Fibroblast of villous mesenchyme (primary cell): Measurements from ENCODE around the gene TRAPPC4. TPM values are rescaled to one million over a fixed set of nuclear protein-coding genes. Genes with fewer than 3 reads are reported as not detected.
"Not testable (repeated sequence)": the region's sequence is repeated elsewhere in the genome, so short reads cannot be mapped to it uniquely, and the experiment has no call there.

ENCODE experiments used
- DNase-seq: peaks from one replicate; pipeline ENCODE4 v3.0.0-alpha.2; 2010; ENCODE audit warnings: low read depth
- H3K4me3 ChIP-seq: 2 replicates; pipeline ENCODE4 v1.5.1; 2011; ENCODE audit warnings: low read depth, mild to moderate bottlenecking, low read length
- total RNA-seq: library from RNA; depleted of rRNA; stranded (reverse); fragments of >200 nt; gene quantifications from 2 replicates; pipeline ENCODE4 v1.2.3, GENCODE V29; 2012
- TF ChIP-seq, protein P1 (sequence below): IDR thresholded peaks from 2 replicates; pipeline ENCODE4 v1.5.1; 2012; ENCODE audit warnings: low read depth, mild to moderate bottlenecking, low read length; ENCODE audit not compliant: insufficient read depth

TRAPPC4 gene
- total RNA-seq, 1 donor: 94.6 TPM

DNA sequence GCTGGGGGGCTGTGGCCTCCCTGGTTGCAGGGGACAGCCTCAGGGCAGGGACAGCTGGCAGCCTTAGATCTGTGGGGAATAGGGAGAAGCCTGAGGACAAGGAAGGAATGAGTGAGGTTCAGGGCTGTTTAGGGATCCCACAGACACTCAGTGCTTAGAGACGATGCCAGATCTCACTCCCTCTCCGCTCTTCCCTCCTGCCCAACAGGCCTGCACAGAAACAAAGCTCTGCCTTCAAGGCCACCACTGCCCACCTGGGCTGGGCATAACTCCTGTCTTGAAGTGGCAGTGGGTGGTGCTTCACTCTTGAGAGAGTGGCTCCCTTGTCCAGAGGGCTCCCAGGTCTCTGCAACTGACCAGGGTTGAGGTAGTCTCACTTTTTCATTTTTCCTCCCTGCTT is 33.7 kb upstream of the TRAPPC4 start:
- TF ChIP-seq, protein P1, sequence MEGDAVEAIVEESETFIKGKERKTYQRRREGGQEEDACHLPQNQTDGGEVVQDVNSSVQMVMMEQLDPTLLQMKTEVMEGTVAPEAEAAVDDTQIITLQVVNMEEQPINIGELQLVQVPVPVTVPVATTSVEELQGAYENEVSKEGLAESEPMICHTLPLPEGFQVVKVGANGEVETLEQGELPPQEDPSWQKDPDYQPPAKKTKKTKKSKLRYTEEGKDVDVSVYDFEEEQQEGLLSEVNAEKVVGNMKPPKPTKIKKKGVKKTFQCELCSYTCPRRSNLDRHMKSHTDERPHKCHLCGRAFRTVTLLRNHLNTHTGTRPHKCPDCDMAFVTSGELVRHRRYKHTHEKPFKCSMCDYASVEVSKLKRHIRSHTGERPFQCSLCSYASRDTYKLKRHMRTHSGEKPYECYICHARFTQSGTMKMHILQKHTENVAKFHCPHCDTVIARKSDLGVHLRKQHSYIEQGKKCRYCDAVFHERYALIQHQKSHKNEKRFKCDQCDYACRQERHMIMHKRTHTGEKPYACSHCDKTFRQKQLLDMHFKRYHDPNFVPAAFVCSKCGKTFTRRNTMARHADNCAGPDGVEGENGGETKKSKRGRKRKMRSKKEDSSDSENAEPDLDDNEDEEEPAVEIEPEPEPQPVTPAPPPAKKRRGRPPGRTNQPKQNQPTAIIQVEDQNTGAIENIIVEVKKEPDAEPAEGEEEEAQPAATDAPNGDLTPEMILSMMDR: no peak
- H3K4me3 ChIP-seq: no peak overlapping the region
- DNase-seq: no peak

DNA sequence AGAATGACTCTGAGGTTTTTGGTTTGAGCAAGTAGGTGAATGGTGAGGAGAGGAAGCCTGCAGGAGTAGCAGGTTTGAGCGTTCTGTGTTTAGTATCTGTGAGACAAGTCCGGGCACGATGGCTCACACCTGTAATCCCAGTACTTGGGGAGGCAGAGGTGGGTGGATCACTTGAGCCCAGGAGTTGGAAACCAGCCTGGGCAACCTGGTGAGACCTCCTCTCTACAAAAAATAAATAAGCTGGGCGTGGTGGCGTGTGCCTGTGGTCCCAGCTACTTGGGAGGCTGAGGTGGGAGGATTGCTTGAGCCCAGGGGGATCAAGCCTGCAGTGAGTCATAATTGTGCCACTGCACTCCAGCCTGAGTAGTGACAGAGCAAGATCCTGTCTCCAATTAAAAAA is 30.3 kb upstream of the TRAPPC4 start:
- TF ChIP-seq, protein P1: no peak
- no peak for DNase-seq

DNA sequence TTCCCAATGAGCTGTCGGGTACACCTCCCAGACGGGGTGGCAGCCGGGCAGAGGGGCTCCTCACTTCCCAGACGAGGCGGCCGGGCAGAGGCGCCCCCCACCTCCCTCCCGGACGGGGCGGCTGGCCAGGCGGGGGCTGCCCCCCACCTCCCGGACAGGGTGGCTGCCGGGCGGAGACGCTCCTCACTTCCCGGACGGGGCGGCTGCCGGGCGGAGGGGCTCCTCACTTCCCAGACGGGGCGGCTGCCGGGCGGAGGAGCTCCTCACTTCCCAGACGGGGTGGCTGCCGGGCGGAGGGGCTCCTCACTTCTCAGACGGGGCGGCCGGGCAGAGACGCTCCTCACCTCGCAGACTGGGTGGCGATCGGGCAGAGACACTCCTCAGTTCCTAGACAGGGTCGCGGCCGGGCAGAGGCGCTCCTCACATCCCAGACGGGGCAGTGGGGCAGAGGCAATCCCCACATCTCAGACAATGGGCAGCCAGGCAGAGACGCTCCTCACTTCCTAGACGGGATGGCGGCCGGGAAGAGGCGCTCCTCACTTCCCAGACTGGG is 27.0 kb upstream of the TRAPPC4 start:
- not testable (repeated sequence) for H3K4me3 ChIP-seq, DNase-seq

More for the DNA sequence above, 30.3 kb upstream of the TRAPPC4 start:
- no peak overlapping the region for H3K4me3 ChIP-seq

DNA sequence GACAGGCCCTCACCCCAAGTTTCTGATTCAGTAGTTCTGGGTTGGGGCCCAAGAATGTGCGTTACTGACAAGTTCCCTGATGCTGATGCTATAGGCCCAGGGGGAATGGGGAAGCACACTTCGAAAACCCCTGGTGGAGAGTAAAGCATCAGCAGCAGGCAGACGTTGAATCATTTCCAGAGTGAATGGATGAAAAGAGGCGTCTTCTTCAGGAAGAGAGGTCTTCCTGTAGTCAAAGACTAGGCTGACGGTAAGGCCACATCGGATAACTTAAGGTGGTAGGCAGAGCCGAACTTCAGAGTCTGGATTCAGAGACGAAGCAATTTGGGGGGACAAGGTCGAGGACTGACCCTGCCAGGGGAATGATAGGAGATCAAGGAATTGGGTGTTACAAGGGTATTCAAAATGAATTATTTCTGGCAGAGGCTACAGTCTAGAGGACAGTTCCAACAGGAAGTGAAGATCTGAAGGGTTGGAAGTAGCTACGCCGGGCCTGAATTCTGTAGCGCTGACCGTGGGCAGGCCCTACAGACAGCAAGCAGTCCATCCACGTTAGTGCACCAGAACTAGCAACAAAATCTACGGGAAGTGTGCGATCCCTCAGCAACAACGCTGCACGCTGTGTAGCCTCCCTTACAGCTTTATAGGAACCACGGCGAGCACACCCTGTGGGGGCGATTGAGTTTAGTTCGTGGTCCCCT is 21.5 kb upstream of the TRAPPC4 start:
- TF ChIP-seq, protein P1: peak; percentile 13
- peak overlapping the region; percentile 89 for H3K4me3 ChIP-seq
- no peak for DNase-seq

DNA sequence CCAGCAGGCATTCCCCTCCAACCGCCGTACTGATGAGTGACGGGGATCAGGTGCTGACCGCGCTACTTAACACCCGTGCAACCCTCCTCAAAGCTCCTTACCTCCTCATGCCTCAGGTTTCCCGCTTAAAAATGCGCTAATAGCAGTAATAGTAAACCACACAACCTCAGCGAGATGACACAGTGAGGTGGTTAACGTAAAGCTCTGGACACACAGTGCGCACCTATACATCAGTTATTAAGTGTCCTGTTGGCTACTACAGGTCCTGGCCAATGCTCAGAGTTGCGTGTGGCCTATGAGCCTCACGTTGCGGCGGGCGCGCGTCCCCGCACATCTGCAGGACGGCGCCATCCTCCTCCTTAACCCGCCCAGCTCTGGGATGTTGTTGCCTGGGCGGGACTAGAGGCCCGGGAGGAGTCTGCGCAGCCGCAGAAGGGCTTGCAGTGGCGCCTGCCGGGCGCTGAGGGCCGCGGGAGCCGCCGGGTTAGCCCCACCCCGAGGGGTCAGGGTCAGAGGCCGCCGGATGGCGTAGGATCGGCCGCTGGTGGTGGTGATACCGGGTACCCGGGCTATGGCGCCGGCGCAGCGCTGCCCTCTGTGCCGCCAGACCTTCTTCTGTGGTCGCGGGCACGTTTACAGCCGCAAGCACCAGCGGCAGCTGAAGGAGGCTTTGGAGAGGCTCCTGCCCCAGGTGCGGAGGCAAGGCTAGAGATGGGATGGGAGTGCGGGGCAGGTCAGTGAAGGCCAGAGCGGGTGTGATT is 20.8 kb upstream of the TRAPPC4 start, which contains the start of gene CENATAC:
CENATAC (plus strand) TSS at position 512 of the 761 bp plus-strand sequence; CDS start at position 572, 60 bp downstream.
- DNase-seq: peak; percentile 88
- peak within 1 kb of the TSS; percentile 89 for H3K4me3 ChIP-seq
- TF ChIP-seq, protein P1: peak; percentile 11

DNA sequence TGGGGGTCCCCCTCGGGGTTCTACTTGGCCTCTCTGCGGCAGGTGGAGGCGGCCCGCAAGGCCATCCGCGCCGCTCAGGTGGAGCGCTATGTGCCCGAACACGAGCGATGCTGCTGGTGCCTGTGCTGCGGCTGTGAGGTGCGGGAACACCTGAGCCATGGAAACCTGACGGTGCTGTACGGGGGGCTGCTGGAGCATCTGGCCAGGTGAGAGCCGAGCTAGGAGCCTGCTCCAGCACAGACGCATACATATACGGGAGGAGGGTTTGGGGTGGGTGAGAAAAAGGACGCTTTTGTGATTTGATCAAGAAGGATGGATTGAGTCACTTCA is 20.2 kb upstream of the TRAPPC4 start:
- TF ChIP-seq, protein P1: no peak
- no peak for DNase-seq
- peak overlapping the region; percentile 89 for H3K4me3 ChIP-seq

DNA sequence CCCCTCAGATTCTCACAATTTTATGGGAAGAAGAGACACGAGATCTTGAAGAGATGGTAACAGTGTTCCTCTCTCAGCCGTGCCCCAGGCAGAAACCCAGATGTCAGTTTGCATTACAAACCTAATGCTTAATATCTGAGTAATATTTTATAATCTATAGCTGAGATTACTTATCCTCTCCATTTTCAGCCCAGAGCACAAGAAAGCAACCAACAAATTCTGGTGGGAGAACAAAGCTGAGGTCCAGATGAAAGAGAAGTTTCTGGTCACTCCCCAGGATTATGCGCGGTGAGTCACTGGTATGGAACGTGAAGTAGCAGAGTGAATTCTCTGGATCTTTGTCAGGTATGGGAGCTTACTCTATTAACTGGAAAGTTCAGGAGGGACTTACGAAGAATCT is 19.7 kb upstream of the TRAPPC4 start:
- TF ChIP-seq, protein P1: no peak
- H3K4me3 ChIP-seq: peak overlapping the region; percentile 89

More for the DNA sequence above, 19.7 kb upstream of the TRAPPC4 start:
- DNase-seq: peak; percentile 56
